H9 (cell line): Measurements from ENCODE around the gene HERC3. TPM values are rescaled to one million over a fixed set of nuclear protein-coding genes. Genes with fewer than 3 reads are reported as not detected.

Experiments used
- DNase-seq: peaks from one replicate; pipeline ENCODE4 v3.0.0-alpha.2; 2017
- H2AFZ ChIP-seq: one replicate; pipeline ENCODE4 v1.6.1; 2013; ENCODE audit warnings: mild to moderate bottlenecking, low read length, control low read depth, moderate library complexity
- H2AK5ac ChIP-seq: 2 replicates; pipeline ENCODE4 v1.6.1; 2013; ENCODE audit warnings: low read length, control low read depth, mixed read lengths; ENCODE audit not compliant: insufficient read length
- H2BK120ac ChIP-seq: one replicate; pipeline ENCODE4 v1.6.1; 2013; ENCODE audit warnings: low read depth, mild to moderate bottlenecking, low read length, control low read depth, inconsistent platforms; ENCODE audit not compliant: poor library complexity, severe bottlenecking
- H2BK12ac ChIP-seq: 2 replicates; pipeline ENCODE4 v1.6.1; 2013; ENCODE audit warnings: low read length, control low read depth, mixed read lengths, low read depth; ENCODE audit not compliant: insufficient read length
- H2BK15ac ChIP-seq: 2 replicates; pipeline ENCODE4 v1.6.1; 2013; ENCODE audit warnings: low read depth, low read length, control low read depth
- H2BK20ac ChIP-seq: one replicate; pipeline ENCODE4 v1.6.1; 2013; ENCODE audit warnings: low read depth, mild to moderate bottlenecking, low read length, control low read depth, inconsistent platforms; ENCODE audit not compliant: poor library complexity, severe bottlenecking
- H2BK5ac ChIP-seq: 2 replicates; pipeline ENCODE4 v1.6.1; 2013; ENCODE audit warnings: low read length, control low read depth, mixed read lengths; ENCODE audit not compliant: insufficient read length
- H3K14ac ChIP-seq: 2 replicates; pipeline ENCODE4 v1.6.1; 2013; ENCODE audit warnings: low read length, control low read depth; ENCODE audit not compliant: insufficient read depth
- H3K18ac ChIP-seq: 2 replicates; pipeline ENCODE4 v1.6.1; 2013; ENCODE audit warnings: low read depth, mild to moderate bottlenecking, mixed read lengths, low read length, control low read depth; ENCODE audit not compliant: insufficient read length
- H3K23ac ChIP-seq: 2 replicates; pipeline ENCODE4 v1.6.1; 2013; ENCODE audit warnings: low read length, control low read depth, mixed read lengths, low read depth; ENCODE audit not compliant: insufficient read length
- H3K23me2 ChIP-seq: 2 replicates; pipeline ENCODE4 v1.6.1; 2013; ENCODE audit warnings: low read depth, mild to moderate bottlenecking, mixed read lengths, low read length, control low read depth; ENCODE audit not compliant: insufficient read length, poor library complexity, severe bottlenecking
- H3K27ac ChIP-seq: 2 replicates; pipeline ENCODE4 v1.5.1; 2013; ENCODE audit warnings: low read length, control low read depth, mixed read lengths, low read depth; ENCODE audit not compliant: insufficient read length
- H3K27me3 ChIP-seq: 2 replicates; pipeline ENCODE4 v1.6.1; 2013; ENCODE audit warnings: low read length, control low read depth, inconsistent platforms; ENCODE audit not compliant: insufficient read depth
- H3K4ac ChIP-seq: 2 replicates; pipeline ENCODE4 v1.6.1; 2013; ENCODE audit warnings: low read depth, mild to moderate bottlenecking, control low read depth, inconsistent platforms, low read length, moderate library complexity
- H3K4me1 ChIP-seq: 2 replicates; pipeline ENCODE4 v1.6.1; 2013; ENCODE audit warnings: low read length, control low read depth, inconsistent platforms; ENCODE audit not compliant: insufficient read depth
- H3K4me2 ChIP-seq: 2 replicates; pipeline ENCODE4 v1.6.1; 2013; ENCODE audit warnings: low read length, control low read depth, mixed read lengths; ENCODE audit not compliant: insufficient read length, insufficient read depth
- H3K56ac ChIP-seq: 2 replicates; pipeline ENCODE4 v1.6.1; 2013; ENCODE audit warnings: low read depth, mild to moderate bottlenecking, mixed read lengths, low read length, control low read depth; ENCODE audit not compliant: insufficient read length
- H3K79me1 ChIP-seq: 2 replicates; pipeline ENCODE4 v1.6.1; 2013; ENCODE audit warnings: low read depth, mild to moderate bottlenecking, moderate library complexity, low read length, control low read depth, inconsistent platforms; ENCODE audit not compliant: insufficient read depth, poor library complexity, severe bottlenecking
- H3K79me2 ChIP-seq: 2 replicates; pipeline ENCODE4 v1.6.1; 2013; ENCODE audit warnings: low read length, control low read depth, inconsistent platforms; ENCODE audit not compliant: insufficient read depth
- H3K9ac ChIP-seq: 2 replicates; pipeline ENCODE4 v1.6.1; 2013; ENCODE audit warnings: low read length, control low read depth, mixed read lengths; ENCODE audit not compliant: insufficient read length; ENCODE audit errors: extremely low read depth
- H3K9me3 ChIP-seq: one replicate; pipeline ENCODE4 v1.6.1; 2013; ENCODE audit warnings: low read depth, low read length, inconsistent platforms; ENCODE audit not compliant: control insufficient read depth
- H3T11ph ChIP-seq: one replicate; pipeline ENCODE4 v1.6.1; 2013; ENCODE audit warnings: mild to moderate bottlenecking, low read length, control low read depth, inconsistent platforms
- H4K20me1 ChIP-seq: one replicate; pipeline ENCODE4 v1.6.1; 2013; ENCODE audit not compliant: control insufficient read depth, insufficient read length, insufficient read depth
- H4K5ac ChIP-seq: 2 replicates; pipeline ENCODE4 v1.6.1; 2013; ENCODE audit warnings: low read depth, mild to moderate bottlenecking, mixed read lengths, low read length, control low read depth; ENCODE audit not compliant: insufficient read length
- H4K8ac ChIP-seq: replicated peaks from 2 replicates; pipeline ENCODE4 v1.6.1; 2013; ENCODE audit warnings: low read length, control low read depth, mixed read lengths, low read depth; ENCODE audit not compliant: insufficient read length
- H4K91ac ChIP-seq: 2 replicates; pipeline ENCODE4 v1.6.1; 2013; ENCODE audit warnings: low read depth, mild to moderate bottlenecking, moderate library complexity, mixed read lengths, low read length, control low read depth; ENCODE audit not compliant: insufficient read length
- H3K27ac Mint-ChIP-seq, 3 experiments: 2 replicates in 2 of 3; 3 replicates in 1 of 3; pipeline ENCODE4 v1.8.0; 2020 to 2021; ENCODE audit warnings: mixed read lengths in 3 of 3, mild to moderate bottlenecking in 1 of 3, moderate library complexity in 1 of 3
- H3K27me3 Mint-ChIP-seq: 2 replicates; pipeline ENCODE4 v1.8.0; 2021; ENCODE audit warnings: low read depth, mild to moderate bottlenecking, moderate library complexity, mixed read lengths
- H3K36me3 Mint-ChIP-seq, 3 experiments: 2 replicates in 2 of 3; 3 replicates in 1 of 3; pipeline ENCODE4 v1.8.0; 2020 to 2021; ENCODE audit warnings: low read depth in 3 of 3, mixed read lengths in 3 of 3; ENCODE audit not compliant: insufficient read depth in 1 of 3
- H3K4me1 Mint-ChIP-seq, 2 experiments: 2 replicates each; pipeline ENCODE4 v1.8.0; 2020; ENCODE audit warnings: mixed read lengths in 2 of 2
- H3K4me3 Mint-ChIP-seq, 2 experiments: 2 replicates in 1 of 2; 3 replicates in 1 of 2; pipeline ENCODE4 v1.8.0; 2020 to 2021; ENCODE audit warnings: mild to moderate bottlenecking in 2 of 2, mixed read lengths in 2 of 2, moderate library complexity in 1 of 2
- H3K9me3 Mint-ChIP-seq, 2 experiments: 2 replicates in 1 of 2; 3 replicates in 1 of 2; pipeline ENCODE4 v1.8.0; 2020; ENCODE audit warnings: mild to moderate bottlenecking in 2 of 2, mixed read lengths in 2 of 2, moderate library complexity in 1 of 2
- CTCF ChIP-seq: fragments of 200-600 bp; sonication (generic); conservative IDR thresholded peaks from 3 replicates; pipeline ENCODE4 v1.8.0; 2021; ENCODE audit warnings: antibody characterized with exemption, mild to moderate bottlenecking
- WGBS: extraction: QIAGEN DNeasy Blood & Tissue Kit; methylation state at CpG from one replicate; pipeline ENCODE4 v1.1.7; 2013; ENCODE audit warnings: missing lambda C conversion rate, low lambda C conversion rate, mixed read lengths; ENCODE audit not compliant: insufficient read length; ENCODE audit errors: extremely low coverage; 5-methylcytosine and 5-hydroxymethylcytosine counted together
- total RNA-seq: library from RNA; stranded (reverse); gene quantifications from 2 replicates; pipeline ENCODE4 v1.2.1, GENCODE V29; 2021

HERC3 gene
- total RNA-seq, 1 experiment from 2014 or later: 2.9 TPM

- no peak overlapping the region for H3K4me2 ChIP-seq
- peaks cover 3 to 12% of the 10 kb centered on the region in 2 experiments; a peak in 3 of 4 replicates for H3K4me1 Mint-ChIP-seq
These were observed 155.1 kb downstream of the HERC3 start for GRCh38 chr4:88747351-88747750.

More at GRCh38 chr4:88747351-88747750, 155.1 kb downstream of the HERC3 start:
- peaks cover 21 to 35% (median 31%) of the 10 kb centered on the region in 3 experiments; a peak in 6 of 7 replicates for H3K36me3 Mint-ChIP-seq
- no peak overlapping the region for H2BK15ac ChIP-seq
- no peak overlapping the region for H4K5ac ChIP-seq
- H3K27me3 ChIP-seq: no peaks in the 10 kb centered on the region
- H3K27ac ChIP-seq: no peak overlapping the region
- H3K79me1 ChIP-seq: no peaks in the 10 kb centered on the region
- H3K4ac ChIP-seq: no peak overlapping the region
- H3K27ac Mint-ChIP-seq: peak overlapping the region in 2 of 3 experiments; percentile 13 to 86; a peak in 1 of 7 replicates
- H4K20me1 ChIP-seq: no peaks in the 10 kb centered on the region
- no peak for DNase-seq
- H3K23ac ChIP-seq: no peak overlapping the region
- no CpG with 5 or more reads among the region's 7 CpGs for WGBS
- no peak overlapping the region for H2AFZ ChIP-seq
- H3K79me2 ChIP-seq: no peaks in the 10 kb centered on the region
- no peaks in the 10 kb centered on the region for H3K23me2 ChIP-seq
- no peak overlapping the region for H2BK5ac ChIP-seq
- no peaks in the 10 kb centered on the region for H3K9me3 Mint-ChIP-seq
- H3T11ph ChIP-seq: no peak overlapping the region
- H2BK12ac ChIP-seq: no peak overlapping the region
- H3K9ac ChIP-seq: no peak overlapping the region
- no peak overlapping the region for H4K8ac ChIP-seq
- no peaks in the 10 kb centered on the region for H3K27me3 Mint-ChIP-seq
- no peak overlapping the region for H3K18ac ChIP-seq
- H3K9me3 ChIP-seq: no peaks in the 10 kb centered on the region
- no peak overlapping the region for H3K14ac ChIP-seq
- TF ChIP-seq CTCF: no peak
- no peak overlapping the region for H2AK5ac ChIP-seq
- H3K4me1 ChIP-seq: no peaks in the 10 kb centered on the region
- no peak overlapping the region for H4K91ac ChIP-seq
- H3K4me3 Mint-ChIP-seq: no peak overlapping the region
- H2BK120ac ChIP-seq: no peak overlapping the region
- no peak overlapping the region for H3K56ac ChIP-seq
- no peak overlapping the region for H2BK20ac ChIP-seq
